HEK293 (cell line): Measurements from ENCODE around the gene ZNF668.

Experiments used
- CTCF ChIA-PET: fragments of 350-600 bp; formaldehyde crosslinking; extraction: SDS; loops from one replicate; lab custom pipeline; 2021; ENCODE audit warnings: antibody characterized with exemption; lab: Yijun Ruan, JAX
- POLR2A ChIA-PET: fragments of 300-600 bp; formaldehyde crosslinking; extraction: SDS; loops from one replicate; lab custom pipeline; 2020; ENCODE audit warnings: antibody characterized with exemption, inconsistent platforms; lab: Yijun Ruan, JAX
- H3K27ac ChIP-seq: fragments of 200-500 bp; sonication (Bioruptor generic); 2 replicates; pipeline ENCODE4 v1.5.1; 2014; ENCODE audit warnings: low read depth, low read length, control low read depth, inconsistent platforms; ENCODE audit errors: extremely low read depth
- H3K36me3 ChIP-seq, 2 experiments: fragments of 200-500 bp in 1 of 2; sonication (Bioruptor generic) in 1 of 2; 1 replicate in 1 of 2; 2 replicates in 1 of 2; pipeline ENCODE4 v1.5.1; 2014 to 2017; ENCODE audit warnings: inconsistent platforms in 2 of 2, low read length in 2 of 2; ENCODE audit not compliant: control insufficient read depth in 2 of 2, insufficient read depth in 1 of 2
- H3K4me1 ChIP-seq: fragments of 200-500 bp; sonication (Bioruptor generic); 2 replicates; pipeline ENCODE4 v1.5.1; 2014; ENCODE audit warnings: mild to moderate bottlenecking, low read length, inconsistent platforms; ENCODE audit not compliant: control insufficient read depth, insufficient read depth
- H3K4me3 ChIP-seq: 2 replicates; pipeline ENCODE4 v1.5.1; 2011; ENCODE audit warnings: low read depth, mild to moderate bottlenecking, control low read depth, low read length, moderate library complexity
- H3K9me3 ChIP-seq: fragments of 200-500 bp; sonication (Bioruptor generic); 2 replicates; pipeline ENCODE4 v1.5.1; 2014; ENCODE audit warnings: low read depth, low read length, inconsistent platforms; ENCODE audit not compliant: control insufficient read depth, insufficient read depth
- BCL11A ChIP-seq: fragments of 450-650 bp; formaldehyde crosslinking; IDR thresholded peaks from 2 replicates; pipeline ENCODE4 v1.5.1; 2016; ENCODE audit warnings: low read depth, missing biosample characterization, missing genetic modification characterization
- KLF7 ChIP-seq: fragments of 450-650 bp; formaldehyde crosslinking; IDR thresholded peaks from 2 replicates; pipeline ENCODE4 v1.5.1; 2016; ENCODE audit warnings: missing biosample characterization, missing genetic modification characterization, borderline replicate concordance
- OVOL3 ChIP-seq: fragments of 450-650 bp; formaldehyde crosslinking; IDR thresholded peaks from 2 replicates; pipeline ENCODE4 v1.5.1; 2016; ENCODE audit warnings: missing biosample characterization, missing genetic modification characterization
- PRDM1 ChIP-seq: fragments of 450-650 bp; formaldehyde crosslinking; IDR thresholded peaks from 2 replicates; pipeline ENCODE4; 2016; ENCODE audit warnings: missing biosample characterization, missing genetic modification characterization
- SP3 ChIP-seq: fragments of 450-650 bp; formaldehyde crosslinking; IDR thresholded peaks from 2 replicates; pipeline ENCODE4 v1.5.1; 2016; ENCODE audit warnings: missing biosample characterization, missing genetic modification characterization
- ZFP37 ChIP-seq: fragments of 450-650 bp; formaldehyde crosslinking; IDR thresholded peaks from 2 replicates; pipeline ENCODE4 v1.5.1; 2016; ENCODE audit warnings: missing biosample characterization, missing genetic modification characterization
- ZNF157 ChIP-seq: fragments of 450-650 bp; formaldehyde crosslinking; IDR thresholded peaks from 2 replicates; pipeline ENCODE4 v1.5.1; 2016; ENCODE audit warnings: missing biosample characterization, missing genetic modification characterization
- ZNF16 ChIP-seq: fragments of 450-650 bp; formaldehyde crosslinking; IDR thresholded peaks from 2 replicates; pipeline ENCODE4 v1.5.1; 2016; ENCODE audit warnings: low read depth, missing biosample characterization, missing genetic modification characterization
- ZNF169 ChIP-seq: fragments of 450-650 bp; formaldehyde crosslinking; IDR thresholded peaks from 2 replicates; pipeline ENCODE4 v1.5.1; 2016; ENCODE audit warnings: missing biosample characterization, missing genetic modification characterization
- ZNF221 ChIP-seq: fragments of 450-650 bp; formaldehyde crosslinking; IDR thresholded peaks from 2 replicates; pipeline ENCODE4 v1.5.1; 2017; ENCODE audit warnings: missing biosample characterization, missing genetic modification characterization, borderline replicate concordance
- ZNF335 ChIP-seq: fragments of 450-650 bp; formaldehyde crosslinking; conservative IDR thresholded peaks from 2 replicates; pipeline ENCODE4 v1.5.1; 2016; ENCODE audit warnings: missing biosample characterization, missing genetic modification characterization
- ZNF350 ChIP-seq: fragments of 450-650 bp; formaldehyde crosslinking; IDR thresholded peaks from 2 replicates; pipeline ENCODE4 v1.5.0; 2017; ENCODE audit warnings: missing biosample characterization, mild to moderate bottlenecking, missing genetic modification characterization
- ZNF501 ChIP-seq: fragments of 450-650 bp; formaldehyde crosslinking; IDR thresholded peaks from 2 replicates; pipeline ENCODE4 v1.5.1; 2016; ENCODE audit warnings: missing biosample characterization, missing genetic modification characterization
- TF ChIP-seq, protein P1 (sequence below): fragments of 450-650 bp; formaldehyde crosslinking; IDR thresholded peaks from 2 replicates; pipeline ENCODE4 v1.5.1; 2016; ENCODE audit warnings: missing biosample characterization, missing genetic modification characterization

Gene ZNF668

DNA sequence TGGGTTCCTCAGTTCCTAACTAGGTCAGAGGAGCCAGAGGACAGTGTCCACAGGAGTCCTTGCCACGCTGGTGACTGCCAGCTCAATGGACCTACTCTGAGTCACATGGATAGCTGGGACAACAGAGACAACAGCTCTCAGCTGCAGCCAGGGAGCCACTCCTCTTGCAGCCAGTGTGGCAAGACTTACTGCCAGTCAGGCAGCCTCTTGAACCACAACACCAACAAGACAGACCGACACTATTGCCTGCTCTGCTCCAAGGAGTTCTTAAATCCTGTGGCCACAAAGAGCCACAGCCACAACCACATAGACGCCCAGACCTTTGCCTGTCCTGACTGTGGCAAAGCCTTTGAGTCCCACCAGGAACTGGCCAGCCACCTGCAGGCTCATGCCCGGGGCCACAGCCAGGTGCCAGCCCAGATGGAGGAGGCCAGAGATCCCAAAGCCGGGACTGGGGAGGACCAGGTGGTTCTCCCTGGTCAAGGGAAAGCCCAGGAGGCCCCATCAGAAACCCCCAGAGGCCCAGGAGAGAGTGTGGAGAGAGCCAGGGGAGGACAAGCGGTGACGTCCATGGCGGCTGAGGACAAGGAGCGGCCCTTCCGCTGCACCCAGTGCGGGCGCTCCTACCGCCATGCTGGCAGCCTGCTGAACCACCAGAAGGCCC lies 6.8 kb upstream of the ZNF668 start:
- H3K27ac ChIP-seq: no peak overlapping the region
- no peak overlapping the region for H3K4me3 ChIP-seq
- ChIA-PET CTCF (no interaction called here), POLR2A (no interaction called here)
- no peak for TF ChIP-seq ZNF350 (tag by site-specific recombination)
- TF ChIP-seq ZNF501 (tag by site-specific recombination): no peak
- TF ChIP-seq ZNF16 (tag by site-specific recombination): no peak
- peak; percentile 34; the same call in 1 of the 2 replicates for TF ChIP-seq ZNF335 (tag by site-specific recombination)
- no peak for TF ChIP-seq ZNF157 (tag by site-specific recombination)
- no peaks in the 10 kb centered on the region for H3K4me1 ChIP-seq
- peaks cover 0 to 81% of the 10 kb centered on the region in 2 experiments; a peak in 1 of 3 replicates for H3K36me3 ChIP-seq
- no peaks in the 10 kb centered on the region for H3K9me3 ChIP-seq

DNA sequence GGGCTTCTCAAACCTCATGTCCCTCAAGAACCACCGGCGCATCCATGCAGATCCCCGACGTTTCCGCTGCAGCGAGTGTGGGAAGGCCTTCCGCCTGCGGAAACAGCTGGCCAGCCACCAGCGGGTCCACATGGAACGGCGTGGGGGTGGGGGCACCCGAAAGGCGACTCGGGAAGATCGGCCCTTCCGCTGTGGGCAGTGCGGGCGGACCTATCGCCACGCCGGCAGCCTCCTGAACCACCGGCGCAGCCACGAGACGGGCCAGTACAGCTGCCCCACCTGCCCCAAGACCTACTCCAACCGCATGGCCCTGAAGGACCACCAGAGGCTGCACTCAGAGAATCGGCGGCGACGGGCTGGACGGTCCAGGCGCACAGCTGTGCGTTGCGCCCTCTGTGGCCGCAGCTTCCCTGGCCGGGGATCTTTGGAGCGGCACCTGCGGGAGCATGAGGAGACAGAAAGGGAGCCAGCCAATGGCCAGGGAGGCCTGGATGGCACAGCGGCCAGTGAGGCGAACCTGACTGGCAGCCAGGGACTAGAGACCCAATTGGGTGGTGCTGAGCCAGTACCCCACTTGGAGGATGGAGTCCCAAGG lies 6.1 kb upstream of the ZNF668 start:
- H3K9me3 ChIP-seq: no peaks in the 10 kb centered on the region
- H3K27ac ChIP-seq: no peak overlapping the region
- H3K4me3 ChIP-seq: no peak overlapping the region
- peaks cover 0 to 78% of the 10 kb centered on the region in 2 experiments; a peak in 1 of 3 replicates for H3K36me3 ChIP-seq
- CTCF ChIA-PET: interaction anchor here (1.0 kb wide), 1 partner anchor 62 kb away, joined by 4 read pairs; no protein-coding TSS in a partner anchor
- TF ChIP-seq KLF7 (tag by site-specific recombination) (no peak), ZNF221 (tag by site-specific recombination) (no peak), ZNF169 (tag by site-specific recombination) (no peak), ZFP37 (tag by site-specific recombination) (no peak), ZNF157 (tag by site-specific recombination) (no peak)
- TF ChIP-seq, protein P1, sequence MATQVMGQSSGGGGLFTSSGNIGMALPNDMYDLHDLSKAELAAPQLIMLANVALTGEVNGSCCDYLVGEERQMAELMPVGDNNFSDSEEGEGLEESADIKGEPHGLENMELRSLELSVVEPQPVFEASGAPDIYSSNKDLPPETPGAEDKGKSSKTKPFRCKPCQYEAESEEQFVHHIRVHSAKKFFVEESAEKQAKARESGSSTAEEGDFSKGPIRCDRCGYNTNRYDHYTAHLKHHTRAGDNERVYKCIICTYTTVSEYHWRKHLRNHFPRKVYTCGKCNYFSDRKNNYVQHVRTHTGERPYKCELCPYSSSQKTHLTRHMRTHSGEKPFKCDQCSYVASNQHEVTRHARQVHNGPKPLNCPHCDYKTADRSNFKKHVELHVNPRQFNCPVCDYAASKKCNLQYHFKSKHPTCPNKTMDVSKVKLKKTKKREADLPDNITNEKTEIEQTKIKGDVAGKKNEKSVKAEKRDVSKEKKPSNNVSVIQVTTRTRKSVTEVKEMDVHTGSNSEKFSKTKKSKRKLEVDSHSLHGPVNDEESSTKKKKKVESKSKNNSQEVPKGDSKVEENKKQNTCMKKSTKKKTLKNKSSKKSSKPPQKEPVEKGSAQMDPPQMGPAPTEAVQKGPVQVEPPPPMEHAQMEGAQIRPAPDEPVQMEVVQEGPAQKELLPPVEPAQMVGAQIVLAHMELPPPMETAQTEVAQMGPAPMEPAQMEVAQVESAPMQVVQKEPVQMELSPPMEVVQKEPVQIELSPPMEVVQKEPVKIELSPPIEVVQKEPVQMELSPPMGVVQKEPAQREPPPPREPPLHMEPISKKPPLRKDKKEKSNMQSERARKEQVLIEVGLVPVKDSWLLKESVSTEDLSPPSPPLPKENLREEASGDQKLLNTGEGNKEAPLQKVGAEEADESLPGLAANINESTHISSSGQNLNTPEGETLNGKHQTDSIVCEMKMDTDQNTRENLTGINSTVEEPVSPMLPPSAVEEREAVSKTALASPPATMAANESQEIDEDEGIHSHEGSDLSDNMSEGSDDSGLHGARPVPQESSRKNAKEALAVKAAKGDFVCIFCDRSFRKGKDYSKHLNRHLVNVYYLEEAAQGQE (tag by site-specific recombination): no peak
- TF ChIP-seq, all 188 proteins: peak for 0
- H3K4me1 ChIP-seq: no peaks in the 10 kb centered on the region
- POLR2A ChIA-PET: interaction anchor here (0.5 to 1.7 kb wide), 4 partner anchors 13 to 42 kb away, joined by 3 to 4 read pairs (median 3); partner anchors contain the start of genes KAT8 and VKORC1

DNA sequence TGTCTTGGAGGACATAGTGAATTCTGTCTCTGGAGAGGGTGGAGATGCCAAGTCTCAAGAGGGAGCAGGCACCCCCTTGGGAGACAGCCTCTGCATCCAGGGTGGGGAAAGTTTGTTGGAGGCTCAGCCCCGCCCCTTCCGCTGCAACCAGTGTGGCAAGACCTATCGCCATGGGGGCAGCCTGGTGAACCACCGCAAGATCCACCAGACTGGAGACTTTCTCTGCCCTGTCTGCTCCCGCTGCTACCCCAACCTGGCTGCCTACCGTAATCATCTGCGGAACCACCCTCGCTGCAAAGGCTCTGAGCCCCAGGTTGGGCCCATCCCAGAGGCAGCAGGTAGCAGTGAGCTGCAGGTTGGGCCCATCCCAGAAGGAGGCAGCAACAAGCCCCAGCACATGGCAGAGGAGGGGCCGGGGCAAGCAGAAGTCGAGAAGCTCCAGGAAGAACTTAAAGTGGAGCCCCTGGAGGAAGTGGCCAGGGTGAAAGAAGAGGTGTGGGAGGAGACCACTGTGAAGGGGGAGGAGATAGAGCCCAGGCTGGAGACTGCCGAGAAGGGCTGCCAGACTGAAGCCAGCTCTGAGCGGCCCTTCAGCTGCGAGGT lies 5.4 kb upstream of the ZNF668 start:
- Histone ChIP-seq H3K27ac (no peak overlapping the region), H3K4me1 (no peaks in the 10 kb centered on the region), H3K4me3 (no peak overlapping the region), H3K9me3 (no peaks in the 10 kb centered on the region), H3K36me3 (peaks cover 0 to 78% of the 10 kb centered on the region in 2 experiments; a peak in 1 of 3 replicates)
- CTCF ChIA-PET: interaction anchor here (0.6 to 1.0 kb wide), 2 partner anchors 62 to 94 kb away, joined by 3 to 4 read pairs; no protein-coding TSS in a partner anchor
- TF ChIP-seq PRDM1 (tag by site-specific recombination): no peak
- TF ChIP-seq OVOL3 (tag by site-specific recombination): no peak
- TF ChIP-seq BCL11A (tag by site-specific recombination): no peak
- TF ChIP-seq SP3 (tag by site-specific recombination): no peak
- TF ChIP-seq, all 188 proteins: peak for 0
- POLR2A ChIA-PET: interaction anchor here (0.5 to 1.7 kb wide), 4 partner anchors 14 to 41 kb away, joined by 3 to 4 read pairs (median 3); partner anchors contain the start of genes KAT8 and VKORC1
